ENCODE measurements around the gene SHH. TPM values are rescaled to one million over a fixed set of nuclear protein-coding genes. Genes with fewer than 3 reads are reported as not detected.

The SHH gene
- total RNA-seq, 1 donor from 2014 or later, result 0.26 TPM

DNA sequence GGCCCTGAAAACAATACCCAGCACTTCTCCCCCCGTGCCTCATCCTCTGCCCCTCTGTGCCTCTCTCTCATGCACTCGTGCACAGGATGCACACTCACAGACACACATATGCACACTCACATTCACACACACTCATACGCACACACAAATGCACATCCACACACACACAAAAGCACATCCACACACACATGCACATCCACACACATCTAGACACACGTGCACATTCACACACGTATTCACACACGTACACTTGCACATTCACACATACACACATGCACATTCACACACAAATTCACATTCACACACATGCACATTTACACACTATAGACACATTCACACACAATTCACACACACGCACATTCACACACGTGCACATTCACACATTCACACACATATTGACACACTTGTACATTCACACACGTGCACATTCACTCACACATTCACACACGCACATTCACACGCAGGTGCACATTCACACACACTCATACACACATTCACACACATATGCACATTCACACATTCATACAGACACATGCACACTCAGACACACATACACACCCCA, 19.2 kb downstream of the SHH start:
- H3K4me1 Mint-ChIP-seq (ENCODE audit: unreplicated experiment), result peaks cover 3% of the 10 kb centered on the region
- no peak overlapping the region for H3K4me3 Mint-ChIP-seq (ENCODE audit: unreplicated experiment)
- no peak for DNase-seq (ENCODE audit: low spot score)
- TF ChIP-seq, protein P1, sequence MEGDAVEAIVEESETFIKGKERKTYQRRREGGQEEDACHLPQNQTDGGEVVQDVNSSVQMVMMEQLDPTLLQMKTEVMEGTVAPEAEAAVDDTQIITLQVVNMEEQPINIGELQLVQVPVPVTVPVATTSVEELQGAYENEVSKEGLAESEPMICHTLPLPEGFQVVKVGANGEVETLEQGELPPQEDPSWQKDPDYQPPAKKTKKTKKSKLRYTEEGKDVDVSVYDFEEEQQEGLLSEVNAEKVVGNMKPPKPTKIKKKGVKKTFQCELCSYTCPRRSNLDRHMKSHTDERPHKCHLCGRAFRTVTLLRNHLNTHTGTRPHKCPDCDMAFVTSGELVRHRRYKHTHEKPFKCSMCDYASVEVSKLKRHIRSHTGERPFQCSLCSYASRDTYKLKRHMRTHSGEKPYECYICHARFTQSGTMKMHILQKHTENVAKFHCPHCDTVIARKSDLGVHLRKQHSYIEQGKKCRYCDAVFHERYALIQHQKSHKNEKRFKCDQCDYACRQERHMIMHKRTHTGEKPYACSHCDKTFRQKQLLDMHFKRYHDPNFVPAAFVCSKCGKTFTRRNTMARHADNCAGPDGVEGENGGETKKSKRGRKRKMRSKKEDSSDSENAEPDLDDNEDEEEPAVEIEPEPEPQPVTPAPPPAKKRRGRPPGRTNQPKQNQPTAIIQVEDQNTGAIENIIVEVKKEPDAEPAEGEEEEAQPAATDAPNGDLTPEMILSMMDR (IDR thresholded peaks at IDR 0.05; ENCODE audit: unreplicated experiment), result no peak
- H3K36me3 Mint-ChIP-seq (ENCODE audit: low read depth, unreplicated experiment), result no peaks in the 10 kb centered on the region
- peaks cover 12% of the 10 kb centered on the region for H3K27me3 Mint-ChIP-seq (ENCODE audit: unreplicated experiment)
- H3K27ac Mint-ChIP-seq (ENCODE audit: unreplicated experiment), result no peak overlapping the region
- no peaks in the 10 kb centered on the region for H3K9me3 Mint-ChIP-seq (ENCODE audit: unreplicated experiment)

DNA sequence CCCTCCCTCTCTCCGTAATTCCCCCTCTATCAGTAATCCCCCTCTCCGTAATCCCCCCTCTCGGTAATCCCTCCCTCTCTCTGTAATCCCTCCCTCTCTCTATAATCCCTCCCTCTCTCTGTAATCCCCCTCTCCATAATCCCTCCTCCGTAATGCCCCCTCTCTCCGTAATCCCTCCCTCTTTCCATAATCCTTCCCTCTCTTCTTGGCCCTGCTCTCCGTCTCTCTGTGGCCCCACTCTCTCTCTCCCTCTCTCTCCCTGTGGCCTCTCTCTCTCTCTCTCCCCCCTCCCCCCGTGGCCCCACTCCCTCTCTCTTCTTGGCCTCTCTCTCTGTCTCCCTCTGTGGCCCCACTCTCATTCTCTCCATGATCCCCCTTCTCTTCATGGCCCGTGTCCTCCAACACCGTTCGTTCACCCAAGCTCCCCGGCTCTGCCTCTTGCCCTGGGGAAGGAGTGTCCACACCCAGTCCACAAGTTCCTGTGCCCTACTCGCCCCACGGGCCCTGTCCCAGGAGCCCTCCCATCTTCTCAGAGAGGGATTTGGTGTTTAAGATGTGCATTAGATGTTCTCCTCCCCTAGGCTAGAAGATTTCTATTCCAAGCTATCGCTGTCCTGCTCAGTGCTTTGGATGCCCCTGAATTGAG, 19.8 kb downstream of the SHH start:
- Mint-ChIP-seq H3K36me3 (ENCODE audit: low read depth, unreplicated experiment) (no peaks in the 10 kb centered on the region), H3K4me3 (ENCODE audit: unreplicated experiment) (no peak overlapping the region), H3K4me1 (ENCODE audit: unreplicated experiment) (peaks cover 2% of the 10 kb centered on the region), H3K27ac (ENCODE audit: unreplicated experiment) (no peak overlapping the region), H3K27me3 (ENCODE audit: unreplicated experiment) (peaks cover 16% of the 10 kb centered on the region), H3K9me3 (ENCODE audit: unreplicated experiment) (no peaks in the 10 kb centered on the region)
- no peak for DNase-seq (ENCODE audit: low spot score)
- TF ChIP-seq, protein P1 (IDR thresholded peaks at IDR 0.05; ENCODE audit: unreplicated experiment), result no peak

DNA sequence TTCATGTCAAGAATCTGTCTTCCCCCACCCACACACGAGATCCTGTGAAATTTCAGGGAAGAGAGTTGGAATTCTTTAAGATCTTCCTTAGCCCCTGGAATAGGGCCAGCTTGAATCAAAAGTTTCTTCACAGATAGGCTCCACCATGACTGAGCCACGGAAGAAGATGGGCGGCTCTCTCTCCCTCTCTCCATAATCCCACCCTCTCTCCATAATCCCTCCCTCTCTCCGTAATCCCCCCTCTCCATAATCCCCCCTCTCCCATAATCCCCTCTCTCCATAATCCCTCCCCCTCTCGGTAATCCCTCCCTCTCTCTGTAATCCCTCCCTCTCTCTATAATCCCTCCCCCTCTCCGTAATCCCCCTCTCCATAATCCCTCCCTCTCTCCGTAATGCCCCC, 20.4 kb downstream of the SHH start:
- DNase-seq (ENCODE audit: low spot score), result no peak
- Mint-ChIP-seq H3K4me1 (ENCODE audit: unreplicated experiment) (peaks cover 2% of the 10 kb centered on the region), H3K4me3 (ENCODE audit: unreplicated experiment) (no peak overlapping the region), H3K27me3 (ENCODE audit: unreplicated experiment) (peaks cover 16% of the 10 kb centered on the region), H3K27ac (ENCODE audit: unreplicated experiment) (no peak overlapping the region), H3K36me3 (ENCODE audit: low read depth, unreplicated experiment) (no peaks in the 10 kb centered on the region), H3K9me3 (ENCODE audit: unreplicated experiment) (no peaks in the 10 kb centered on the region)
- TF ChIP-seq, protein P1 (IDR thresholded peaks at IDR 0.05; ENCODE audit: unreplicated experiment), result no peak

DNA sequence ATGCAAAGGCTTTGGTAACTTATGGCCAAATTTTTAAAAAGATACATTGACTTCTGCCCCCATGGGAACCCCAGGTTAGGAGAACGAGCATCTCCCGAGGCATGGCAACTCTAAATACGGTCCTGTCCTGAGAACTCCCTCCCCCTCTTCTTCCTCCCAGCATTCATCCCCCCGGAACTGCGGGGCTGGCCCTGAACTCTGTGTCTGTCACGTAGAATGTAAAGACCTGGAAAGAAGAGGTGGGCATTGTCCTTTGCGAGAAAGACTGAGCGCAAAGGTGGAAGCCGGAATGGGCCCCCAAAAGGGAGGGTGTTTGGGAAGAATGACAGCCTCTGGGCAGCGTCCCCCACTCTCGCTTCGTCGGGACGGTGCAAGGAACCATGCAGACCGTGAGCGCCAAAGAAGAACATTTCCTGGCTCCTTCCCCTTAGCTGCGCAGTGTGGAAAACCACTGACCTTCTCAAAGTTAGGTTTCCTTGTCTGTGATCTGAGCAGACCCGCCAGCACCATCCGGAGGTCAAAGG, 21.0 kb downstream of the SHH start:
- DNase-seq (ENCODE audit: low spot score), result no peak
- Mint-ChIP-seq H3K4me1 (ENCODE audit: unreplicated experiment) (peaks cover 2% of the 10 kb centered on the region), H3K27me3 (ENCODE audit: unreplicated experiment) (peaks cover 16% of the 10 kb centered on the region), H3K36me3 (ENCODE audit: low read depth, unreplicated experiment) (no peaks in the 10 kb centered on the region), H3K9me3 (ENCODE audit: unreplicated experiment) (no peaks in the 10 kb centered on the region), H3K4me3 (ENCODE audit: unreplicated experiment) (peak overlapping the region; percentile 4), H3K27ac (ENCODE audit: unreplicated experiment) (no peak overlapping the region)
- TF ChIP-seq, protein P1 (IDR thresholded peaks at IDR 0.05; ENCODE audit: unreplicated experiment), result no peak

DNA sequence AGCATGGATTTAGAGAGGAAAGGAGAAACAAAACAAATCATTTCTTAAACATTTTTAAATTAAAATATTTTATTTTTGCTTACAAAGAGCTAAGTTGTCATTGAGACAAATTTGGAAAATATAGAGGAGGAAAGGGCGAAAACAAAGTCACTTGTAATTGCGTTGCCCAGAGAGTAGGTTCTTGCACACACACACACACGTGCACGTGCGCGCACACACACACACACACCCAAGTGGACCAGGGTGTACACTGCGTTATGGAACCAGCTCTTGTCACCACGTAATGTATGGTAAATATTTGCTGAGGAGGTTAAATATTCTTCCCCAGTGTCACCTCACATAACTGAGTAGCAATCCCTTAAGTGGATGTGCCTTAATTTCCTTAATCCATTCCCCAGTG, 21.6 kb downstream of the SHH start:
- Mint-ChIP-seq H3K4me3 (ENCODE audit: unreplicated experiment) (no peak overlapping the region), H3K9me3 (ENCODE audit: unreplicated experiment) (no peaks in the 10 kb centered on the region), H3K4me1 (ENCODE audit: unreplicated experiment) (peaks cover 2% of the 10 kb centered on the region), H3K36me3 (ENCODE audit: low read depth, unreplicated experiment) (no peaks in the 10 kb centered on the region), H3K27me3 (ENCODE audit: unreplicated experiment) (peaks cover 18% of the 10 kb centered on the region), H3K27ac (ENCODE audit: unreplicated experiment) (no peak overlapping the region)
- TF ChIP-seq, protein P1 (IDR thresholded peaks at IDR 0.05; ENCODE audit: unreplicated experiment), result no peak
- DNase-seq (ENCODE audit: low spot score), result no peak

Measured in endothelial cell (in vitro differentiated cells).